NCI-H82 treated with DMSO at 0.1 percent for 48 hours (cell line): ENCODE measurements around the gene IL10.
"Not testable (repeated sequence)": the region's sequence is repeated elsewhere in the genome, so short reads cannot be mapped to it uniquely, and the experiment has no call there.

Source experiments
- DNase-seq: peaks from one replicate; lab custom pipeline; 2025; ENCODE audit not compliant: unreplicated experiment; lab: John Stamatoyannopoulos, UW

The IL10 gene

DNA sequence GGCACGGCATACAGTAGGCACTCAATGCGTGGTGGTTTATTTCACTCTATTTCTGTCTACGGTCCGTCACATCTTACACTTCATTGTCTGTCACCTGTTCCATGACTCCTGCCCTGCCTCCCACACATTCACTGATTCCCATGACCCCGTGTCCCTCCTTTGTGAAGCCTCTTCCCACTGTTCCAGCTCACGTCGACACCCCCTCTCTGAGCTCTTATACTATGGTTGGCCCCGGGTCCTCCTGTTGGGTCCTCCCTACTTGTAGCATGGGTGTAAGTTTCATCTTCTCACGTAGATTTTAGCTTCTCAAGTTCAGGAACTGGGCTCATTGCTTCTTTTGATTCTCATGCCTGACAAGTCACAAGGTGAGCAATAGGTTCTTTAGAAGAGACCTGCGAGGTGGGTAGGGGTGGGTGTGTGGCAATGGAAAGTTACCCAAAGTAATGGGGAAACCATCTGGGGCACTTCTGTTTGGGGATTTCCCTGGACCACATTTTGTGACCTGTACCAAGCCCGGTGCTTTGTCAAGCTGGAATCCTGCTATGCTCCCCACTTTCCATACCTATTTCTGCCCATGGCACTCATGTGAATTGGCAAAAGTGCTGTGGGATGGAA is 22.1 kb upstream of the IL10 start:
- no peak for DNase-seq

DNA sequence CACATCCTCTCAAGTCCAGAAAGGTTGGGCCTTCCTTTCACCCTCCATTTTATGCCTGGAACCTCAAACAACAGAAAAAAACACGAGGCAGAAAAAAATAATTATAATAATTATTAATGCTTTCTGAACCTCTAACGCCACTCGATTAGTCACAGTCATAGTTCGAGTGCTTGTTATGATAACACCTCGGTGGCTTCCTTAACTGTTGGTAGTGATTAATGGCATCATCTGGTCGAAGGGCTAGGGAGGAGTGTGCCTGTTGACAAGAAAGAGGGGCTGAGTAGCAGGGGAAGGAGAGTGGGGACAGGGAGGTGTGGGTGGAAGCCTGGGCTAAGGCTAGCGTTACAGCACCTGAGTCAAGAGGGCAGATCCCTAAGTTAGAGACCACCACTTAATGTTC is 21.3 kb upstream of the IL10 start:
- no peak for DNase-seq

DNA sequence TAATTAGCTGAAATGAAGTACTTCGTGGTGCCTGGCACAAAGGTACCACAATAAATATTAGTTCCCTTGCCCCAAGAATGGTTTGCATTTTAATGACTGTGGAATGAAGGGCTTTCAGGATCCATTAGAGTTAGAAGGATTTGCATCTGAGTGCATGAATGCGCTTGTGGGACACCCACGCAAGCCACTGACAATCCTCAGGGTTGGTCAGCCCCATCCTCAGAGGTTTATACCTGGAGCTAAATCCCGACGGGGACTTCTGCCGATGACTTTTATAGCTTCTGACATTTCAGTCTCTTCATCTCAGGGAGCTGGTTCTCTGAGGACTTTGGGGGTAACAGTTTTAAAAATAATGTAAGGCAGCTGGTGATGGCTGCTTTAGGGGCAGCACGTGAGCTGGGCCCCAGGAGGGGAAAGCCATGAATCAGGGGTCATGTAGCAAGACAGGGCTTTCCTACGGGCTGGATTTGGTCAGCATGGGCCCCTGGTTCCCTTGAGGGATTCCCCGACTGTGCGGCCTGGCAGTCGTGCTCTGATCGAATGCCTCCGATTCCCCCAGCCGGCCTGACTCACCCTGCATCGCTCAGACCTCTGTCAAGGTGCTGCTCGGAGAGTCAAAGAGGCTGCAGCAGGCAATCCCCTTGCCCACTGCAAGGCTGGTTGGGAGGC is 20.8 kb upstream of the IL10 start:
- no peak for DNase-seq

DNA sequence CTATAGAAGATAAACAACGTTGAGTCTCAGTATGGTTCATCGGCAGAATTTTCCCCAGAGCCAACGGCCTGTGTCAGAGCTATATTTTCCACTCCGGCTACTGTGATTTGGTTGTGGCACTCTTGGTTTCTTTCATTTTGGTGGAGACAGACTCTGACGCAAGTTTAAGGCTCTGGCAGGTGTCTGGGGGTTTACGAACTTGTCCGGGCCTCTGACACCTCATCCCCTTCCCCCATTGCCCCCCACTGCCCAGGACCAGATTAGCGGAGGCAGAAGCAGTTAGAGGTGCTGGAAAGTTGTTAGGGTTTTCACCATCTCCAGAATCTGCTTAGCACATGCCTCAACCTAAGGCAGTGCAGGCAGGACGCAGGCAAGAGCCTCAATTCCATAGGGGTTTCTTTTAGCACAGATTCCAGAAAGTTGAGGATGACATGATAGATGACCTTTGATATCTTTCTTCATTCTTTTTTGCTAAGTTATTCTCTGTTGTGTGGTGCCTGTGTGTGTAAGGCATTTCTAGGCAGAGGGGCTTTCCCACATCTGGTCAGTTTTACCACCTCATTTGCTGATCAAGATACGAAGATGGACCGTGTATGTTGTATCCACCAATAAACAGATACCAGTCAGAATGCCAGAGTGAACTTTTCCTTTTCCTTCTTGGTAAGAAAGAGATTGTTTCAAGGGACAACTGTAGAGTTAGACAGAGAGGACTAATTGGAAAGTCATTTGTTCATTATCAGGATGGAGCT is 18.4 kb upstream of the IL10 start:
- no peak for DNase-seq

DNA sequence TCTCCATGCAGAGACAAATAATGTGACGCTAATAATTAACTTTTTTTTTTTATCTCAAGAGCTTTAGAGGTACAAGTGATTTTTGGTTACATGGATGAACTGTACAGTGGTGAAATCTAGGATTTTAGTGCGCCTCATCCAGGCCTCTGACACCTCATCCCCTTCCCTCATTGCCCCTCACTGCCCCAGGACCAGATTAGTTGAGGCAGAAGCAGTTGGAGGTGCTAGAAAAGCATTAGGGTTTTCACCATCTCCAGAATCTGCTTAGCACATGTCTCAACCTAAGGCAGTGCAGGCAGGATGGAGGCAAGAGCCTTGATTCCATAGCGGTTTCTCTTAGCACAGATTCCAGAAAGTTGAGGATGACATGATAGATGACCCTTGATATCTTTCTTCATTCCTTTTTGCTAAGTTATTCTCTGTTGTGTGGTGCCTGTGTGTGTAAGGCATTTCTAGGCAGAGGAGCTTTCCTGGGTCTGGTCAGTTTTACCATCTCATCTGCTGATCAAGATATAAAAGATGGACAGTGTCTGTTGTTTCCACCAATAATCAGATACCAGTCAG is 16.3 kb upstream of the IL10 start:
- no peak for DNase-seq

DNA sequence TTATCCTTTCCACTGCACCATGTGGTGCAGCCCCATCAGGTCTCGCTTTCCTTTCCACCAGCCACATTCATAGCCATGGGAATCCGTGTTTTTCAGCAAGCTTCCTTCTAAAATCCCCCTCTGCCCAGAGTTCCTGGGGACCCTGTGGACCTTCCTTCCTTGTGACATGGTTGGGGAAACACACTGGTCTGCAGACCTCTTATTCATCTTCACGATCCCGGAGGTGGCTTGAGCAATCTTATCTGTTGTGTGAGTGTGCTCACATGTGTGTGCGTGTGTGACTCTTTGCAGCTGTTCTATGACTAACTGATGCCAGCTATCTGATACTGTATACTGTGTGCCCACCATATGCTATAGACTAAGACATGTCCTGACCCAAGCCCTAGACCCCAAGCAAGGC is 15.6 kb upstream of the IL10 start:
- DNase-seq = no peak

DNA sequence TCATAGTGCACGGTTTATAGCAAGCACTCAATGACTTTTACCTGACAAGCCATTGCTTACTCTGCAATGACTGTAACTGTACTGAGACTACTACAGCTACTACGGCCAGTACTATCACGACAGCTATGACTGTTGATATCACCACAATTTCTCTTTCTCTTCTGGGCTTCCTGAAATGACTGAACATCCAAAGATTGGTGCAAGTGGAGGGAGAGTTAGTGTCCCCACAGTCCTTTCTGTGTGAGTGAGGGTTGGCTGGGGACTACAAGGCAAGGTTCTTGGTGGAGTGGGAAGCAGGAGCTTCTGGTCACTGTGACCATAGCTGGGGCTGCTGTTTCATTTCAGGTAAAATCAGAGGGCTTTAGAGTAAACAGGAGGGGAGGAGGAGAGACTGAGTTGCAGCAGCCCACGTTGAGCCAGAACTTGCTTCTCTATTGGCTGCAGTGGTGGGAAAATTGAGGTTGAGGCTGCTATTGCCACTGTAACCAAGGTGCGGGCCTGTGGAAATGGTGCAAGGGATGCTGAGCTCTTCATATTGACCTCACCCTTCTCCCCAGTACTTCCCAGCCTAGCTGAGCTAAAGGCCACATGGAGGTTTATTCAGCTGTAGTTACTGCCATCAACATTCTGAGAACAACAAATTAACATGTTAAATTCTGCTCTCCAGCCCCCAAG is 14.1 kb upstream of the IL10 start:
- no peak for DNase-seq

DNA sequence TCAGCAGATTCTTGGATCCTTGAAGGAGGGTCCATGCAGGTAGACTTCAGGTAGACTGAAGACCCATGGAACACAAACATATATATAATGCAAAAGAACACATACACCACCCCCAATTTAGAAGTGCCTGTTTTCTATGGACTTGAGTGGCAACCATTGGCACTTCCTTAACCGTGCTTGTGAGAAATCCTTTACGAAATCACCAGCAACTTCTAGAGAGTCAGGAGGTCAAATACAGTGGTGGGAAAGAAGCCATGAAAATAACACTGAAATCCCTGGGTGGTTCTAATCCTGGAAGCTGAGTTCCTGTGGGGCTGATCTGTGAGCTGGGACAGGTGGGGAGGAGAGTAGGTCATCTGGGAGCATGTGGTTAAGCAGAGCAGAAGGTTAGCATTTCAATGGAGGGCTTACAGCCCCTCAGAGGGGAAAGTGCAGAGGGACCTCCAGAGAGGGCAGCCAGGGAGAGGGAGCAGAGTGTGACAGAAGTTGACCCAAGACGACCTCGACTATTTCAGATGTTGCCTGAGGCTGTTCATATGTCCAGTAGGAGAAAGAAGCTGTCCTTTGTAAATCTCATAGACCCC is 13.0 kb upstream of the IL10 start:
- DNase-seq = no peak

DNA sequence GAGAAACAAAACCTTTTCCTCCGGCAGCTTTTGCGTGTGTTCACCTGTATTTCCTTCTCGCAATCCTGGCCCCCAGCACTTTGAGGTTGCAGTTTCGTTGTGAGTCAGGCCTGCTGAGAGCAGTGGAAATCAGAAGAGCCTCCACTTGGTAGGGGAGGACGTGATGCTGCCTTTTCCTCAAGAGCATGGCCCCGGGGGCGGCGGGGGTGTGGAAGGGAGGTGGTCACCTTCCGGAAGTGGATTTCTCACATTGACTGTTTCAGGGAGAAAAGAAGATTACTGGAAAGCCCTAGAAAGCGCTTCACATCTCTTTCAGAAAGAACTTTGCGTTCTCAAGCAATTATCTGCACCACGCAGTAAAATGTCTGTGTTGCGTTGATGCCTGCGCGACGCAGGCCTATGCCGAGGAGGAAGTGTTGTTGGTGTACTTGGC is 12.2 kb upstream of the IL10 start:
- DNase-seq = no peak

DNA sequence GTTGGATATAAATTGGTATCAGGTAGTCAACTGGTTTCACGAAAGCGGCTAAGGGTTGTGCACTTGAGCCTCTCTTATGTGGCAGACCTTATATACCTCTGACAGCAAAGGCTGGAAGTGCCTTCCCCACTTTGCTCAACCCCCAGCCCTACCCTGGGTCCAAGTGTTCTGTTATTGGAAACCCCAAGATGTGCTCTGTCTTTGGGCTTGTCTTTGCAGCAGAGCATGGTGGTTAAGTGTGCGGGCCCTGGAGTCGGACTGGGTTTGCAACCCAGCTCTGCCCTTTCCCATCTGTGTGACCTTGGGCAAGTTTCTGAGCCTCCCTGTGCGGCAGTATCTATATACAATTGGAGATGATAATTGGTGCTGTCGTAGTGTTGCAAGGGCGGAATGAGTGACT is 11.2 kb upstream of the IL10 start:
- DNase-seq = no peak

DNA sequence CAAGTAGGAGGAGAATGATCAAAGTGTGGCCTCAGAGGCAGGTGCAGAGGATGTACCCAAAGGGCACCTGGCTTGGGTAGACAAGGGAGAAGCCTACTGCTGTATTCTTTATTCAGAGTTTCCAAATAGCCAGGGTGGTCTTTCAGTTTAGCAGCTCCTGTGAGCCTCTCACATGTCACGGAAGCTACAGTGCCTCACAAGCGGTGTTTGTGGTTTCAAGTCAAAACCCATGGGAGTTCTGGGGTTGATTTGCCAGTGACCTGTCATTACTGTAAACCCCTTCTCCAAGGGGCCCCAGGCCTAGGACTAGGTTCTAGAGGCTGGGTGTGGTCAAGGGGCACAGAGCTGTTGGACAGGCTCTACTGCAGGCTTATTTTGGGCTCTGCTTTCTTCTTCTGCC is 10.2 kb upstream of the IL10 start:
- DNase-seq = no peak

DNA sequence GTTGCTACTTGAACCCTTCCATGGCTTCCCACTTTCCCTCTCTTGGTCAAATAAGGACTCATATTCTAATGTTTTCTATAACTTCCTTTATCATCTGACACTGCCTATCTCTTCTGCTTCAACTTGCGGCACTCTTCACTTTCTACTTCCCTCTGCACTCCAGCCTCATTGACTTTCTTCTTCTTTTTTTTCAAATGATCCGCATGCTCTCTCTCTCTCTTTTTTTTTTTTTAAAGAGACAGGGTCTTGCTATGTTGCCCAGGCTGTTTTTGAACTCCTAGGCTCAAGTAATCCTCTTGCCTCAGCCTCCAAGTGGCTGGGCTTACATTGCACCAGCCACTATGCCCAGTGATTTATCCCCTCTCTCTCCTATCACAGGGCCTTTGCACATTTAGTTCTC is 7.3 kb upstream of the IL10 start:
- no peak for DNase-seq

DNA sequence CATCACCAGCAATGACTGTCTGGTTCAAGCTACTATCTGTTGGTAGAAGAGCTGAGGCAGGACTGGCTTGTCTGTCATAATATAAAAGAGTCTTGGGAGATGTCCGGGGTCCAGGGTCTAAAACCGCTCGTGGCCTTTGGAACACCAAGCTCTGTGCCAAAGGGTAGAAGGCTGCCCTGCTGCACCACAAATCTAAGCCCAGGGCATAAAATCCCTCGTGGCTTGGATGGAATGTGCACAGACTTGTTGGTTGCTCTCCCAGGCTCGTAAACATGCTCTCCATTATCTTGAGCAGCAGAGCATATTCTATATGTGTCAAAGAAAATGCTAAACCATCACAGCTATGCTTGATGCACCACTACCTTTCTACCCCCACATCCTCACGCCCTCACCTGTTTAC is 6.6 kb upstream of the IL10 start:
- not testable (repeated sequence) for DNase-seq

DNA sequence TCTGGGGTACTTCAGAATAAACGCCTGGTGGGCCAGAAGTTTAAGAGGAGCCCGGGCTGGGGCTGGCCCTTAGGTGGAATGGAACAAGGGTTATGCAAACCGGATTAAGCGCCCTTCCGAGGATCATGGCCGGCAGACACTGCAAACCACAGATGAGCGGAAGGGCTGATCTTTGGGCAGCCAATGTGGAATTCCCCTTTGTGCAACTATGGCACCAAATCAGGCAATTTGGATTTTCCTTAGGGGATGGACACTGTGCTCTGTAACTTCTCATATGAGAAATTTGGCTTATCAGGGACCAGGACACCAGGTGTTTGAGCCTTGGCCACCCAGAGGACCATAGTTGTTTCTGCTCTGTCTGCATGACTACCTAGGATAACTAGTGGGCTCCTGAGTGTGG is 5.7 kb upstream of the IL10 start:
- no peak for DNase-seq

DNA sequence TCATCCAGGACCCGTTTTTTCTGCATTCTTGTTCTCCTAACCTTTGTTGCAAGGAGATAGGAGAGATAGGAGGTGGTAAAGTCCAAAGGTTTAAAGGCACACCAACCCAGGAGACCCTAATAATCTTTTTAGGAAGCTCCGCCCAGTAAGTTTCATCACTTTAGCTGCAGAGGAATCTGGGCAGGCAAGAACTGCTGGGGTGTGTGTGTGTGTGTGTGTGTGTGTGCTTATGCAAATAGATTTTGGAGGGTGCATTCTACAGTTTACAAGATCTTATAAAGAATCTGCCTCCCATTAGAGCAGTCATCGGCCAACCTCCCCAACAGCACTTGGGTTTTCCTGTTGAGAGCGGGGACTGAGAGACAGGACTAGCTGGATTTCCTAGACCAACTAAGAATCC is 3.9 kb upstream of the IL10 start:
- no peak for DNase-seq

DNA sequence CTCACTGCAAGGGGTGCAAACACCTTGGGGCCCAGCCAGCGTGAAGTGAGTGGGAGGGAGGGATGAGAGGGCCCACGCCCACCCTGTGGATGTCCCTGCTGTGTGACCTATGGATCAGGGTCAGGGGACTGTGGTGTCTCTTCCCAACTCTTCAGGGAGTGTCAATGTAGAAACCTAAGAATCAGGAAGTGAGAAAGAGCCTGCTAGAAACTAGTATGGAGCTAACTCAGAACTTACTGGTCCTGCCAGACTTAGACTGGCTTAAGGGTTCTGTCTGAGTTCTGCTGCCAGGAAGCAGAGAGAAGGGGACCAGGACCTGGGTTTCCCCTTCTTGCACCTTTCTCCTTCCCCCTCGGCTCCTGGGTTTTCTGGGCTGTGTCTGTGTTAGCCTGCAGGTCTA is 1.8 kb upstream of the IL10 start:
- DNase-seq = no peak

DNA sequence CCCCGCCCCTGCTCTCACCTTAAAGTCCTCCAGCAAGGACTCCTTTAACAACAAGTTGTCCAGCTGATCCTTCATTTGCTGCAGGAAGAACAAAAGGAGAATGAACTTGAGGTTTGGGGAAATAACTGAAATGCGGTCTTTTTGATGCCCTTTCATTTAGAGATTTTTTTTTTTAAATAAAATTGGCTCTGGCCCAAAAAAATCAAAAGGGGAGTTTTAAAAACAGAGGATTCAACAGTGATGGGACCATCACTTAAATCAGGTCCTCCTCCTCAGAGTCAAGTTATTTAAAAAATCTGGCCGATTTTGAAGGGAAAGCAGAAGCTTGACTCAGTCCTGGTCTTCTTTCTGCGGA is 979 bp downstream of the IL10 start:
- DNase-seq = no peak

DNA sequence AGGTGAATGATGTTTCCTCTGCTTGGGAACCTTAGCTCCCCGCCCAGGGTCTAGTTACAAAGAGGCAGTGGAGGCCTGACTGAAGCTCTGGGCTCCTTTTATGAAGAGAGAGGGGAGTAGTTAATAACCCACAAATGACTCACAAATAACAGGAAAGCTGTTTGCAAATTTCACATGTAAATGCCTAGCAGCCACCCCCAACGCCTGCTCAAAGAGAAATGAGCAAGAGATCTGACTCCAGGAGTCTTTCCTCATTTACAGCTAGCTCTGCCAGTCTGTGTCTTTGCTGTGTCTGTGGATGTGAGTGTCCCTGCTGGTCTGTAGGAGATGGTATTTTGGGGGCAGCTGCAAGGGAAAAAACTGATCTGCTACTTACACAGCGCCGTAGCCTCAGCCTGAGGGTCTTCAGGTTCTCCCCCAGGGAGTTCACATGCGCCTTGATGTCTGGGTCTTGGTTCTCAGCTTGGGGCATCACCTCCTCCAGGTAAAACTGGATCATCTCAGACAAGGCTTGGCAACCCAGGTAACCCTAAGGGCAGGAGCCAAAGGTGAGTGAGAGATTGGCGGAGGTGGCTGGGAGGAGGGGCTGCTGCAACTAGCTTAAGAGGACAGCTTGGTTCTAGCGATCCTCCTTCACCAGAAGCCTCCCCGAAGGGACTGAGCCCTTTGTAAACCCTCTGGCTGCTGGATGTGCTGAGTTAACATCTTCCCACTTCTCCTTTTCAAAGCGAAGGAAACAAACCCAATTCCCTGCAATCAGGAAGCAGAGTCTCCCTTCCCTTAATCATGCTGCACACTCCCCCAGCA is 1.6 kb downstream of the IL10 start, which contains the start of gene IL19:
Gene IL19 (plus strand): TSS at position 243 of the 807 bp plus-strand sequence. CDS start 65,890 bp downstream, outside the sequence.
- no peak for DNase-seq

DNA sequence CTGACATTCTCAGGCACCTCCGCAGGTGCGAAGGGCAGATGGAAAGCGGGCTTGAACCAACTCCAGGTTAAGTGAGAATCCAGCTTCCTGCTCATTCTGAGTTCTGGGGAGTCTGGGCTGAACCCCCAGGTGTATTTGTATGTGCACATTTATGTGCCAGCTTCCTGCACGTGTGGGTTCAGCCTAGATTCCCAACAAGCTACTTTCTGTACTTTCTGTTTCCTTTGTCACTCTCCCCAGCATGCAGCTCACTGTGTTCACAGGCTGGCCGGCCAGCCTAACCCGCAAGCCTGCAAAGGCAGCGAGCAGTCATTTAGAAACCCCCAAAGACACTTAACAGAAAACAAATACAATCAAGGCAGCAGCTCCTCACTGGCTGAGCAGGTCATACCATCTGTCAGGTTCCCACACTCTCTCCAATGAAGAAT is 3.0 kb downstream of the IL10 start:
- DNase-seq = no peak
